Right lobe of liver (tissue), 4 donors: ENCODE results near the gene FRMD3.

Experiments used
- POLR2A ChIP-seq: fragments of 450-650 bp; IDR thresholded peaks from one replicate; pipeline ENCODE4 v1.6.1; 2017; ENCODE audit warnings: antibody characterized with exemption, mild to moderate bottlenecking
- TF ChIP-seq, protein P1 (sequence below), 4 donors: fragments of 200-600 bp in 3 of 4; fragments of 450-650 bp in 1 of 4; IDR thresholded peaks; one replicate each; pipeline versions ENCODE4 v1.5.1 to v1.8.0; 2016 to 2022; ENCODE audit warnings: antibody characterized with exemption in 4 of 4, mild to moderate bottlenecking in 2 of 4
- donor health status: DM: no; HTN: no; CAD: no.
- donor health status: DM: no; HTN: no; CAD: no.
- donor health status: DM: no; HTN: yes; CAD: no.

DNA sequence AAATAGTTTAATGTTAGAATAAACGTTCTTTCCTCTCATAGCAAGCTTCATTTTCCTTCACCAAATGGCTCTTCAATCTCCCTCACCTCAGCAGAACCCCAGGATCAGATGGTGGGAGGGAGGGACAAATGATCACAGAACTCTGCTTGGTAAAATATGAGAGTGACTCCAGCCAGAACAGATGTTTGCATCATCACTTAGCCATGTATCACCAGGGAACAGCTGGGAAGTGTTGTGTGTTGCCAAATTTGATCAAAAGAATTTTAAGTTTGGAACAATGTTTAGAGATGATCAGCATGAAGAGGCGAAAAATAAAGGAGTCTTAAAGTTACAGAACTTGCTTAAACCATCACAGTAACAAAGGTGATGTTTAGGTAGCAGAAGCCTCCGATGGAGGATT lies 115.7 kb downstream of the FRMD3 start:
- TF ChIP-seq, protein P1, sequence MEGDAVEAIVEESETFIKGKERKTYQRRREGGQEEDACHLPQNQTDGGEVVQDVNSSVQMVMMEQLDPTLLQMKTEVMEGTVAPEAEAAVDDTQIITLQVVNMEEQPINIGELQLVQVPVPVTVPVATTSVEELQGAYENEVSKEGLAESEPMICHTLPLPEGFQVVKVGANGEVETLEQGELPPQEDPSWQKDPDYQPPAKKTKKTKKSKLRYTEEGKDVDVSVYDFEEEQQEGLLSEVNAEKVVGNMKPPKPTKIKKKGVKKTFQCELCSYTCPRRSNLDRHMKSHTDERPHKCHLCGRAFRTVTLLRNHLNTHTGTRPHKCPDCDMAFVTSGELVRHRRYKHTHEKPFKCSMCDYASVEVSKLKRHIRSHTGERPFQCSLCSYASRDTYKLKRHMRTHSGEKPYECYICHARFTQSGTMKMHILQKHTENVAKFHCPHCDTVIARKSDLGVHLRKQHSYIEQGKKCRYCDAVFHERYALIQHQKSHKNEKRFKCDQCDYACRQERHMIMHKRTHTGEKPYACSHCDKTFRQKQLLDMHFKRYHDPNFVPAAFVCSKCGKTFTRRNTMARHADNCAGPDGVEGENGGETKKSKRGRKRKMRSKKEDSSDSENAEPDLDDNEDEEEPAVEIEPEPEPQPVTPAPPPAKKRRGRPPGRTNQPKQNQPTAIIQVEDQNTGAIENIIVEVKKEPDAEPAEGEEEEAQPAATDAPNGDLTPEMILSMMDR (IDR thresholded peaks at IDR 0.05), result no peak
- TF ChIP-seq POLR2A, result no peak
